Tibial artery (tissue), 4 donors: ENCODE data around the gene TNP1.

Source experiments
- DNase-seq, 2 donors: peaks; one replicate each; pipeline ENCODE4 v3.0.0-alpha.2; 2019
- H3K27ac ChIP-seq, 2 donors: fragments of 200-600 bp; sonication (generic) in 1 of 2; 1 replicate in 1 of 2; 2 replicates in 1 of 2; pipeline ENCODE4 v1.5.1; 2018 to 2019; ENCODE audit warnings: mild to moderate bottlenecking in 1 of 2
- H3K27me3 ChIP-seq, 2 donors: fragments of 200-600 bp; sonication (generic) in 1 of 2; one replicate each; pipeline versions ENCODE4 v1.5.1 to v1.6.0; 2016 to 2019
- H3K36me3 ChIP-seq, 3 donors: fragments of 200-600 bp; sonication (generic) in 2 of 3; one replicate each; pipeline ENCODE4 v1.5.1; 2016 to 2019; ENCODE audit warnings: mild to moderate bottlenecking in 2 of 3
- H3K4me1 ChIP-seq, 4 donors: fragments of 200-600 bp; sonication (generic) in 2 of 4; 1 replicate in 3 of 4; 2 replicates in 1 of 4; pipeline ENCODE4 v1.5.1; 2016 to 2019
- H3K4me3 ChIP-seq, 2 donors: fragments of 200-600 bp; sonication (generic) in 1 of 2; 1 replicate in 1 of 2; 2 replicates in 1 of 2; pipeline ENCODE4 v1.5.1; 2018 to 2019; ENCODE audit warnings: mild to moderate bottlenecking in 2 of 2
- H3K9me3 ChIP-seq, 3 donors: fragments of 200-600 bp; sonication (generic) in 1 of 3; one replicate each; pipeline ENCODE4 v1.5.1; 2016 to 2019
- intact Hi-C: fragments of 100-400 bp; cut with DNase I; formaldehyde crosslinking; loops from one replicate; pipeline ENCODE4 v1.15.0; 2023; ENCODE audit warnings: low total_unique reads
- TF ChIP-seq, protein P1 (sequence below), 2 experiments: fragments of 200-600 bp in 1 of 2; fragments of 450-650 bp in 1 of 2; IDR thresholded peaks; one replicate each; pipeline ENCODE4 v1.5.1; 2017 to 2019; ENCODE audit warnings: antibody characterized with exemption in 2 of 2, mild to moderate bottlenecking in 1 of 2, moderate library complexity in 1 of 2

TNP1 gene

DNA sequence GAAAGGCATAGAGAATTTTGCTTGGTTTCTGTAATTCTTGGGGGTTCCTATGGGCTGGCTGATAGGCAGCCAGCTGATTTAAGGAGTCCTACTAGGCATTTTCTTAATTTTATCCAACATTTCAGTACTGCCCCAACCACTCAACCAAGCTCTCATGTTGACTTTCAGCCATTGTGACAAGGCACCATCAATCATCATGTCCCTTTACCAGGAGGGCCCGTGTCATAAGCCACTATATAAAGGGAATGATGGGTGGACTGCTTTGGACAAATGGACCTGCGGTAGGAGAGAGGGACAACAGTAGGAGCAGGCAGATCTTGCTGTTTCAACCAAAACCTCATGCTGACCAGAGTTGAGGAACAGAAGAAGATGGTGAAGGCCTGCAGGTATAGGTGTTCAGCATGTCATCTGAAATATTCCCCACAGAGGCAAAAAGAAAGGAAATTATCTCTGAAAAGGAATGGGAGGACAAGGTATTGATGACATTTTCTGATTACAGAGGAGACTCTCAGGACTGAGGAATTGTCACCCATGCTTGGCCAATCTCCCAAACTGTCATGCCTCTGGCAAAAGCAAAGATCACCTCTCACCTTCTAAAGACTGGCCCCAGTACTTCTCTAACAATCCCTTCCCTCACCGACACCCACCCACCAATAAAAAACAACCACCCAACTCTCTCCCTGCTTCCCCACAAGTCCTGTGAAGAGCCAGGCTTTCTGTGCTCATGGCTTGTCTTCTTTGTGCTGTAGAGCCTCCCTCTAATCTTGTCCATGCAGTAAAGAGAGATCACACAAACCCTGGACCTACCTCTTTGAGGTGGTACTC, 10.9 kb upstream of the TNP1 start:
- DNase-seq: no peak
- Histone ChIP-seq H3K4me3 (no peak overlapping the region), H3K36me3 (no peaks in the 10 kb centered on the region), H3K9me3 (no peaks in the 10 kb centered on the region), H3K27me3 (no peaks in the 10 kb centered on the region), H3K27ac (no peak overlapping the region), H3K4me1 (no peaks in the 10 kb centered on the region)
- TF ChIP-seq, protein P1, sequence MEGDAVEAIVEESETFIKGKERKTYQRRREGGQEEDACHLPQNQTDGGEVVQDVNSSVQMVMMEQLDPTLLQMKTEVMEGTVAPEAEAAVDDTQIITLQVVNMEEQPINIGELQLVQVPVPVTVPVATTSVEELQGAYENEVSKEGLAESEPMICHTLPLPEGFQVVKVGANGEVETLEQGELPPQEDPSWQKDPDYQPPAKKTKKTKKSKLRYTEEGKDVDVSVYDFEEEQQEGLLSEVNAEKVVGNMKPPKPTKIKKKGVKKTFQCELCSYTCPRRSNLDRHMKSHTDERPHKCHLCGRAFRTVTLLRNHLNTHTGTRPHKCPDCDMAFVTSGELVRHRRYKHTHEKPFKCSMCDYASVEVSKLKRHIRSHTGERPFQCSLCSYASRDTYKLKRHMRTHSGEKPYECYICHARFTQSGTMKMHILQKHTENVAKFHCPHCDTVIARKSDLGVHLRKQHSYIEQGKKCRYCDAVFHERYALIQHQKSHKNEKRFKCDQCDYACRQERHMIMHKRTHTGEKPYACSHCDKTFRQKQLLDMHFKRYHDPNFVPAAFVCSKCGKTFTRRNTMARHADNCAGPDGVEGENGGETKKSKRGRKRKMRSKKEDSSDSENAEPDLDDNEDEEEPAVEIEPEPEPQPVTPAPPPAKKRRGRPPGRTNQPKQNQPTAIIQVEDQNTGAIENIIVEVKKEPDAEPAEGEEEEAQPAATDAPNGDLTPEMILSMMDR (IDR thresholded peaks at IDR 0.05): no peak
- intact Hi-C loops: no loop called here

DNA sequence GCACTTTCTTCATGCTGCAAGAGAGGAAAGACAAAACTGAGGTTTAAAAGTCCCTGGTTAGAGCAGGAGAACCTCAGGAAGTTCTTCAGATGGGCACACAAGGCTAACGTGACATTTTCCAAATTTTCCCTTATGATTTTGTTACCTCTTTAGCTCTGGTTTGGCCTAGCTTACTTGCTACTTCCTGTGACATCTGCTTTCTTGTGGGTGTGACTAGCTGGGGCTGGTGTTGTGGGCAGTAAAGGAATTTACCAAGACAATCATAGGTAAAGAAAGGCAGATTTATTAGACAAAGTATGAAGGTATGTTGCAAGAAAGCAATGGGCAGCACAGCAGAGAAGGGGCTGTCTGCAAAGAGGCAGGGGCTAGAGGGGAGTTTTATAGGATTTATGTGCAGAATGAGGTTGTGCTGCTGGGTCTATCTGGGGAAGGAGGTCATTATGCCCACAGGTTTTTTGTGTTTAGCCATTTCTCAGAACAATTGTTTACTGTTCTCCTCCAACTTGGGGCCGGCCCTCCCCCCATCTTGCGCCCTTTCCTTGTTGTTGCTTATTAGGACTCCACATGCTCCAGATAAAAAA, 6.7 kb upstream of the TNP1 start:
- no peak for DNase-seq
- H3K27me3 ChIP-seq: no peaks in the 10 kb centered on the region
- H3K27ac ChIP-seq: no peak overlapping the region
- TF ChIP-seq, protein P1 (IDR thresholded peaks at IDR 0.05): no peak
- intact Hi-C loops: no loop called here
- H3K36me3 ChIP-seq: no peaks in the 10 kb centered on the region
- no peak overlapping the region for H3K4me3 ChIP-seq
- H3K4me1 ChIP-seq: peaks cover 0 to 8% (median 2%) of the 10 kb centered on the region in 4 donors
- no peaks in the 10 kb centered on the region for H3K9me3 ChIP-seq

DNA sequence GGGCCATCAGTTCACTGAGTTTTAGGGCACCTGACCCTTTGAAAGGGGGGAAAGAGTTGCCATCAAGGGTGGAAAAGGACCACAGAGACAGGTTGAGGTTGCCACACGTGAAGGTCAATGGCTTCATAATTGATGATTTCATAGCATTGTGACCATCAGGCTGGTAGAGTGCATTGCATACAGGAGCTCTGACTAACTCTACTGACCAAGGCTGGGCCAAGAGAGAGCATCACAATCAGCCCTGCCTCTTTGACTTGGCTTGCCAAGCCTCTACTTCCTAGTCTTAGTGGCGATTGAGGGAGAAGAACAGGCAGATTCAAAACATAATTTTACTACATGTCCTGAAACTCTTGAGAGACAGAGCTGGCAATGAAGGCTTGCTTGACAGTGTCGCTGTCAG, 5.8 kb upstream of the TNP1 start:
- no peak overlapping the region for H3K4me3 ChIP-seq
- H3K4me1 ChIP-seq: peaks cover 0 to 8% (median 2%) of the 10 kb centered on the region in 4 donors
- intact Hi-C loops: no loop called here
- H3K9me3 ChIP-seq: no peaks in the 10 kb centered on the region
- H3K27me3 ChIP-seq: no peaks in the 10 kb centered on the region
- TF ChIP-seq, protein P1 (IDR thresholded peaks at IDR 0.05): no peak
- no peak for DNase-seq
- no peaks in the 10 kb centered on the region for H3K36me3 ChIP-seq
- H3K27ac ChIP-seq: no peak overlapping the region

DNA sequence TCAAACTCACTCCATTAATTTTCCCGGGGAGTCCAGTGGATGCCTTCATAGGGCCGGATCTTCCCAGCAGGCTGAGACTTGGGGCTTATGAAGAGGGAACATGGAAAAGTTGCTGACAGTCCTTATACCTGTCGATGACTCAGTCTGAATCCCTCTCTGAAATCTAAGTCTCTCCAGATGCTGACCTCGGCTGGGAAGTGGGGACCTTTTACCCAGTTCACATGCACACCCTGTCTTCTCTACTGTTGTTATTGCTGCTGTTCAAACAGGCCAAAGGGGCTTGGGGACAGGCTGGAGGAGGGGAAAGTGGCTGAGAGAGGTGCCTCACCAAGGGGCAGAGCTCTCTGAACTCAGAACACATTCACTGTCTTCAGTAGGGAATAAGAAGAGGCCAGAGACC, 4.1 kb upstream of the TNP1 start:
- no peaks in the 10 kb centered on the region for H3K36me3 ChIP-seq
- intact Hi-C loops: no loop called here
- DNase-seq: no peak
- no peaks in the 10 kb centered on the region for H3K9me3 ChIP-seq
- no peaks in the 10 kb centered on the region for H3K27me3 ChIP-seq
- no peak overlapping the region for H3K27ac ChIP-seq
- peaks cover 0 to 8% (median 2%) of the 10 kb centered on the region in 4 donors for H3K4me1 ChIP-seq
- H3K4me3 ChIP-seq: no peak overlapping the region
- TF ChIP-seq, protein P1 (IDR thresholded peaks at IDR 0.05): no peak

DNA sequence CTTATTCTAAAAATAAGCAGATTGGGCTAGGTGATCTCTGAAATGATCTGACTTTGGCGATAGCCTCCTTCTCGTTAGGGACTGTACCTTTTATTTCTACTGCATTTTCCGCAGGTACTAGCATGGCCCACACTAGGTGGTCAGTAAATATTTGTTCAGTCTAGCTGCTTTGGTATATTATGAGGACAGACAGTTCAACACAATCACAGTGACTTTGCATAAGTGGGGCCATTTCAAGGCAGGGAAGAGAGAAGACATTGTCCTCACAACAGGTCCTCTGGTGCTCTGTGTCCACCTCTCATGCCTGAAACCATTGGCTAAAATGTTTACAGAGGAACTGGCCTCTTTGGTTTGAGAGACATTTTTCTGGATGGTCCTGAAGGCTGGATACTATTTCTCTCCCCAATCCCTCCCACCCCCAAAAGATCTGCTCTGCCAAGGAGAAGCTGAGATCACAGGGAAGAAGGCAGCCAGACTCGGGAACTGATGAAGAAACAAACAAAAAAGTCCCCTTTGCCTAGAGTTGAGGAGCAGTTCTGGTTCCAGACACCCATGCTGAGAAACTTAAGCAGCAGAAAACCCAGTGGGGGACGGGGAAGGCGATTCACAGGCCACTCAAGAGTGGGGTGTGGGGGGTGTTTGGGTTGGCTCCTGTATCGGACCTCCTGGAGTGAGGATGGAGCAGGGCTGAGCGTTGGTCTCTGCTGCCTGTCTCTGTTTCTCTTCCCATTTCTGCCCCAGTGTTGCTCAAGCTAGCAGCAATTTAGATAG, 2.9 kb upstream of the TNP1 start:
- intact Hi-C loops: no loop called here
- Histone ChIP-seq H3K27ac (no peak overlapping the region), H3K4me3 (no peak overlapping the region), H3K9me3 (no peaks in the 10 kb centered on the region), H3K36me3 (no peaks in the 10 kb centered on the region), H3K27me3 (no peaks in the 10 kb centered on the region), H3K4me1 (peaks cover 0 to 8% (median 2%) of the 10 kb centered on the region in 4 donors)
- TF ChIP-seq, protein P1 (IDR thresholded peaks at IDR 0.05): no peak
- no peak for DNase-seq
